IPS-11a (cell line): Measurements from ENCODE around the gene PDCD2L.
"Not testable (repeated sequence)": the region's sequence is repeated elsewhere in the genome, so short reads cannot be mapped to it uniquely, and the experiment has no call there.

Source experiments
- H3K4me3 ChIP-seq: one replicate; pipeline ENCODE4 v1.5.1; 2013; ENCODE audit warnings: low read depth, low read length, control low read depth

PDCD2L gene

DNA sequence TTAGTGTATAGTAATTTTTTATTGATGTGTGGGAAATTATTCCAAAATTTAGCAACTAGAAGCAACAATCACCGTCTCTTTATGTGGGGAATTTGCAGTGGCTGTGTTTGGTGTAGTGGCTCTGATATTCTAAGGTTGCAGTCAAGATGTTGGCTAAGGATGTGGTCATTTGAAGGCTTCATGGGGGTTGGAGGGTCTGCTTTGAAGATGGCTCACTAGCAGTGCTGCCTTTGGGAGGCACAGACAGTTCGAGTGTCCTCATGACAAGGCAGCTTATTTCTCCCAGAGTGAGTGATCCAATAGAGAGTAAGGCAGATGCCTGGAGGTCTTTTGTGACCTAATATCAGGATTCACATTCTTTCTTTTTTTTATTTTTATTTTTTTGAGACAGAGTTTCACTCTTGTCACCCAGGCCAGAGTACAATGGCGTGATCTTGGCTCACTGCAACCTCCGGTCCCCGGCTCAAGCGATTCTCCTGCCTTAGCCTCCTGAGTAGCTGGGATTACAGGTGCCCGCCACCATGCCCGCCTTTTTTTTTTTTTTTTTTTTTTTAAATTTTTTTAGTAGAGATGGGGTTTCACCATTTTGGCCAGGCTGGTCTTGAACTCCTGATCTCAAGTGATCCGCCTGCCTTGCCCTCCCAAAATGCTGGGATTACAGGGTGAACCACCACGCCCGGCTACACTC, 30.5 kb upstream of the PDCD2L start:
- H3K4me3 ChIP-seq: no peak overlapping the region

DNA sequence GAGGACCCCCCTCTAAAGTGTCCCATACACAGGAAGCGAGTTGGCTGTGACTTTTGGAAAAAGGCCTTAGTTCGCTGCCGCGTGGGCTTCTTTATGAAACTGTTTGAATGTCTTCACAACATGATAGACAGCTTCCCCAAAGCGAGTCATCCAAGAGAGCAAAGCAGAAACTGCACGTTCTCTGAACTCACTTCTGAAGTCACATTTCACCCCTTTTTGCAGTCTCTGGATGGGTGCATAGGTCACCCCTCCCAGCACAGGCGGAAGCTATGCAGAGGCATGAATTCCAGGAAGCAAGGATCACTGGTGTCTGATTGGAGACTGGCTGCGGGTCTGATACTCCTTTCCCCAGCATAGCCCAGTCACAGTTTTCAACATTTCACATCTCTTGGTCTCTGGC, 28.6 kb upstream of the PDCD2L start:
- no peak overlapping the region for H3K4me3 ChIP-seq

DNA sequence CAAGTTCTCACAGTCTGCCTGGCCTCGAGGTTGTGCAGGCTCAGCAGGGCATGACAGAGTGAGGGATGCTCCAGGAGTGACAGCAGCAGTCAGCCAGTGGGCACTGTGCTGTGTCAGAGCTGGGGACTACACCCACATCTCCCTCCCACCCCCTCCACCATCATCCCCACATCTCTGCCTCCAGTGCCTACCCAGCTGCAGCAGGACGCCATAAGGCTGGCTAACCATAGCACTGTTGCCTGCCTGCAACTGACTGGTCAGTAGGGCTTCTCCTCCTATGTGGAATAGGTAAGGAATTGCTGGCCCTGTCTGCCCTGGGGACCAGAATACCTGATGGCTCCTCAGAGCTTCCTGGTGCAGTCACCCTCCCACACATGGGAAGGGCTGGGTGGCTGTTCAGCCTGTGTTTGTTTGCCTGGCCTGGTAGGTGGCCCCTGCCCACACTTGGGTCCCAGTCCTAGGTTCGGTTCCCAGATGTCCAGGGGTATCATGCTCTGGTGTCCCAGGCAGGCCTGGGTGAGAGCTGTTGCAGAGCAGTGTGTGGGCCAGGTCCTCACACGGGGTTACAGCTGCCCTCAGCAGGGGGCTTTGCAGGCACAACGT, 23.5 kb upstream of the PDCD2L start:
- H3K4me3 ChIP-seq: no peak overlapping the region

DNA sequence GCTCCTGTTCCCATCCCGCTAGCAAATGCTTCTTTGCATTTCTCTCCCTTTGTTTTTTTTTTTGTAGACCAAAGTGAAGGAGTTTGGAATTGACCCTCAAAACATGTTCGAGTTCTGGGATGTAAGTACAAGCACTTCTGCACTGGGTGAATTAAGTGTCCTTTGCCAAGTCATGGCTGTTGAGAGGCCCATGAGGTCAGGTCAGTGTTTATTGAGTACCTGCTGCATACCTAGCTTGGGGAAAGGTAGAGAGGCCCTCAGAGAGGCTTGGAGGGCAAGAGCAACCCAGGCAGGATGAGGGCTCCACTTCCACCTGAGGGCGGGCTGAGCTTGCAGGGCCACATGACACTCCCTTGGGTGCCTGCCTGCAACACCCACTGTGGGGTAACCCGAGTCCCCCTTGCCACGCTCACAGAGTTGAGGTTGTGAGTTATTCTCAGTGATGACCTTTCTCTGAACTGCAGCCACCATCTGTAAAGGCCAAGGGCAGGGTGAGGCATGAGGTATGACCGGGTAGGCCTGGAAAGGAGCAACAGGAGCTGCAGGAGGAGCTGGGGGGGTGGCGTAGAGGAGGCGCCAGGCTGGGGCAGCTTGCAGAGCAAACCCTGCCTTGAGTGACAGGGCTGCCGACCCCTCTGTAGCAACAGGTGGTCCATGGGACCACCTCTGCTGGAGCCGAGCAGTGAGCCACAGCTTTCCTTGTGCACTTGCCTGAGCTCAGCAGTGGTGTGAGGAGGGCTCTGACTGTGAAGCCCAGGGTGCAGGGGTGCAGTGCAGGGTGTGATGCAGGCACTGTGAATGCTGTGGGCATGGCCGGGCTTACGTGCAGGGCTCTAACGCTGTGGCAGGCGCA, 22.6 kb upstream of the PDCD2L start:
- H3K4me3 ChIP-seq: no peak overlapping the region

DNA sequence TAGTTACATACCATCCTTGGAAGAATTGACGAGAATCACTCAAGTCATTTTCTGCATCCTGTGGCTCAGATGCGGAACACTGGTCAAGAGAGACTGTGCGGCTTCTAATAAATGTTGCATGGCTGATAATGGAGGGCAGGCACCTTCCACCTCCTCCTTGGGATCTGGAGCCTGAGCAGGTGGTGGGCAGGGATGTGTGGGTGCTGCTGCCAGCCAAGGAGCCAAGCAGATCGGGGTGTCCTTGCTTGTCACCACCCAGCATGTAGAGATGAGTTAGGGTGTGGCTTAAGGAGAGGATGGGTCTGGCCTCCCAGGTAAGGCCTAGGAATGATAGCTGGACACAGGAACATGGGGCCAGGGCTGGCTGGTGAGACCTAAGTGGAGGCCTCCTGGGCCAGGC, 21.7 kb upstream of the PDCD2L start:
- no peak overlapping the region for H3K4me3 ChIP-seq

DNA sequence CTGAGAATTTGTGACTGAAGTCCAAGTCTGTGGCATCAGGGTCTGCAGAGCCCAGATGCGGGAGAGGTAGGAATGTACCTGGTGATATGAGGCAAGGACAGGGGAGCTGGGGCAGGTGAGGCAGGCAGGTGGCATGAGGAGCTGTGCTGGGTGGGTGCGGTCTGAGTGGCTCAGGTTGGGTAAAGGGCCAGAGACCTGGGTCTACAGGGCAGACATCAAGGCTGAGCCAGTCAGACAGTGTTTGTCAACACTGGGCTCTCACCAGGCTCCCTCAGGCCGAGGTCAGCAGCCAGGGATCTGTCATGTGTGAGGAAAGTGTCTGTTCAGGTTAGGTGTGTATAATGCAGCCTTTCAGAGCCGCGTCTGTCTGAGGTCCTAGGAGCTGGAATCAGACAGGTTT, 20.6 kb upstream of the PDCD2L start:
- H3K4me3 ChIP-seq: no peak overlapping the region

DNA sequence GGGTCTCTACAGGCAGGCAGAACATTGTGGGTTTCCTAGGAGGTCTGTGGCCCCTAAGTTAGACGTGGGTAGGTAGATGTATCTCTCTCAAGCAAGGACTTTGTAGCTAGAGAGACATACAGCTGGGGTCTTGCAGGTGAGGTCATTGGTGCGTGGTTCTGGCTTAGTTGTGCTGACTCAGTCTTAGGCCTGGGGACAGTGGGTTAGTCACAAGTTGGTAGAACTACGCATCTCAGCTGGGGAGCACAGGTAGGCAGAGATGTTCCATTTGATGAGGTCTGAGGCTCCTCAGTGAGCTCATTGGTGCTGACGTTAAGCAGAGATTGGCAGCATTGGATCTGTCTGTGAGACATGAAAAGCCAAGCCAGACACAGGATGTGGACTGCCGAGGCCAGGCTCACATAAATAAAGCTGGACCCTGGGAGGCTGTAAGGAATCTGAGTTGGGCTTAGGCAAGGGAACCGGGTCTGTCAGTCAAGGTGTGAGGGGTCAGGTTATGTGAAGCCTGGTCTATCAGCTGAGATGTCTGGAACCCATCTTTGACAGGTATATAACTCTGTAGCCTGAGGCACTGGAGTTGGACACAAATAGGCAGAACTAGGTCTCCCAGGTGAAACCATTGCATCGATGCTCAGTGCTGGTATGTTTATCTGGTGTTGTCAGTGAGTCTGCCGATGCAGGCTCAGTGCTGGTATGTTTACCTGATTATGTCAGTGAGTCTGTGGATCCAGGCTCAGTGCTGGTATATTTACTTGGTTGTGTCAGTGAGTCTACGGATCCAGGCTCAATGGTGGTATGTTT, 17.4 kb upstream of the PDCD2L start:
- no peak overlapping the region for H3K4me3 ChIP-seq

DNA sequence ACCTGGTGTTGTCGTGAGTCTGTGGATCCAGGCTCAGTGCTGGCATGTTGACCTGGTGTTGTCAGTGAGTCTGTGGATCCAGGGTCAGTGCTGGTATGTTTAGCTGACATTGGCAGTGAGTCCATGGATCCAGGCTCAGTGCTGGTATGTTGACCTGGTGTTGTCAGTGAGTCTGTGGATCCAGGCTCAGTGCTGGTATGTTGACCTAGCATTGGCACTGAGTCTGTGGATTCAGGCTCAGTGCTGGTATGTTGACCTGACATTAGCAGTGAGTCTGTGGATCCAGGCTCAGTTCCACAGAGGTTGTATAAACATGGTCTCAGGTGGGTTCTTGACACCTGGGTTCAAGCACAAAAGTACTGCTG, 16.8 kb upstream of the PDCD2L start:
- H3K4me3 ChIP-seq: no peak overlapping the region

DNA sequence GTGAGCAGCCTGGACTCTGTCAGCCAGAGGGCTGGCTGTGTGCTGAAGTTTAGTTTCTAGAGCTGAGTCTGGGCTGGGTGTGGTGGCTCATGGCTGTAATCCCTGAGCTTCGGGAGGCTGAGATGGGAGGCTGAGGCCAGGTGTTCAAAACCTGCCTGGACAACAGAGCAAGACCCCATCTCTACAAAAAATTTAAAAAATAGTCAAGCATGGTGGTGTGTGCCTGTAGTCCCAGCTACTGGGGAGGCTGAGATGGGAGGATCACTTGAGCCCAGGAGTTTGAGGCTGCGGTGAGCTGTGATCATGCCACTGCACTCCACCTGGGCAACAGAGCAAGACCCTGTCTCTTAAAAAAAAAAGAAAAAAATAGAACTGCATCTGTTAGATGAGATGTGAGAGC, 15.5 kb upstream of the PDCD2L start:
- H3K4me3 ChIP-seq: not testable (repeated sequence)

DNA sequence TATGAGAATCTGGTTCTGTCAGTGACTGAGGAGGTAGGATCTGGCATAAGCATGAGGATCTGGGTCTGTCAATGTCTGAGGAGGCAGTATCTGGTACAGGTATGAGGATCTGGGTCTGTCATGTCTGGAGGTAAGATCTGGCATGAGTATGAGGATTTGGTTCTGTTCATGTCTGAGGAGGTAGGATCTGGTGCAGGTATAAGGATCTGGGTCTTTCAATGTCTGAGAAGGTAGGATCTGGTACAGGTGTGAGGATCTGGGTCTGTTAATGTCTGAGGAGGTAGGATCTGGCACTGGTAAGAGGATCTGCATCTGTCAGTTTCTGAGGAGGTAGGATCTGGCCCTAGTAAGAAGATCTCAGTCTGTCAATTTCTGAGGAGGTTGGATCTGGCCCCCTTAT, 12.4 kb upstream of the PDCD2L start:
- H3K4me3 ChIP-seq: no peak overlapping the region

DNA sequence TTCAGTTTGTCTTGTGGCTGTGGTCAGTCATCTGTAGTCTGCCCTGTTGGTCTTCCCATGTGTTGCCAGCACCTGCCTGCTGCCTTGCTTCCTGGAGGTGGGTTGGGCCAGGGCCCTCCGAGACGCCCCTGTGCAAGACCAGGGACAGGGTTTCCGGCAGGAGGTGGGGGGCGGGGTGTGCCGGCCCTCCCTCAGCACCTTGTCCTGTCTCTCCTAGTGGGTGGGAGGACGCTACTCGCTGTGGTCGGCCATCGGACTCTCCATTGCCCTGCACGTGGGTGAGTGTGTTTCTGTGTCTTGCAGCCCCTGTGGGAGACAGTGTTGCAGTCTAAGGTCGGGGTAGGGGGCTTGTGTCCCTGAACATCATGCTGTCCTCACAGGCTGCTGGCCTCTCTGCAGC, 11.2 kb upstream of the PDCD2L start:
- H3K4me3 ChIP-seq: no peak overlapping the region

DNA sequence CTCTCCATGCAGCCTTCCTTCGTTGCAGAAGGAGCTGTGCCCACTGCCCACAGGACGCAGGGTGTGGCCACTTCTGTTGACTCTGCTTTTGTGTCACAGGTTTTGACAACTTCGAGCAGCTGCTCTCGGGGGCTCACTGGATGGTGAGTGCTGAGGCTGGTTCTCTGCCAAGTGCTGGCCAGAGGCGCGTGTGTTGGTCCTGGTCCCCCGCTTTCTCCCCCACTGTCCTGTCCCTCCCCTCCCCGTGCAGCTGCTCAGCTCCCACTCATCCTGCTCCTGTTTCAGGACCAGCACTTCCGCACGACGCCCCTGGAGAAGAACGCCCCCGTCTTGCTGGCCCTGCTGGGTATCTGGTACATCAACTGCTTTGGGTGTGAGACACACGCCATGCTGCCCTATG, 10.6 kb upstream of the PDCD2L start:
- no peak overlapping the region for H3K4me3 ChIP-seq

DNA sequence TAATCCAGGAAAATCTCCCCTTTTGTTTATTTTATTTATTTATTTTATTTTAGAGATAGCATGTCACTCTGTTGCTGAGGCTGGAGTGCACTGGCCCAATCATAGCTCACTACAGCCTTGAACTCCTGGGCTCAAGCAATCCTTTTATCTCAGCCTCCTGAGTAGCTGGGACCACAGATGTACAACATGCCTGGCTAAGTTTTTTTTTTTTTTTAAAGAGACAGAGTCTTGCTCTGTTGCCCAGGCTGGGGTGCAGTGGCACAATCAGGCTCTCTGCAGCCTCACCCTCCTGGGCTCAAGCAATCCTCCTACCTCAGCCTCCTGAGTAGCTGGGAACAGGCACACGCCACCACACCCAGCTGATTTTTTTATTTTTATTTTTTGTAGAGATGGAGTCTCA, 6.3 kb upstream of the PDCD2L start:
- H3K4me3 ChIP-seq: no peak overlapping the region

DNA sequence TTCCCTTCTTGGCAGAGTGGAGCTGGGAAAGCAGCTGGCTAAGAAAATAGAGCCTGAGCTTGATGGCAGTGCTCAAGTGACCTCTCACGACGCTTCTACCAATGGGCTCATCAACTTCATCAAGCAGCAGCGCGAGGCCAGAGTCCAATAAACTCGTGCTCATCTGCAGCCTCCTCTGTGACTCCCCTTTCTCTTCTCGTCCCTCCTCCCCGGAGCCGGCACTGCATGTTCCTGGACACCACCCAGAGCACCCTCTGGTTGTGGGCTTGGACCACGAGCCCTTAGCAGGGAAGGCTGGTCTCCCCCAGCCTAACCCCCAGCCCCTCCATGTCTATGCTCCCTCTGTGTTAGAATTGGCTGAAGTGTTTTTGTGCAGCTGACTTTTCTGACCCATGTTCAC, 4.3 kb upstream of the PDCD2L start:
- H3K4me3 ChIP-seq: no peak overlapping the region

DNA sequence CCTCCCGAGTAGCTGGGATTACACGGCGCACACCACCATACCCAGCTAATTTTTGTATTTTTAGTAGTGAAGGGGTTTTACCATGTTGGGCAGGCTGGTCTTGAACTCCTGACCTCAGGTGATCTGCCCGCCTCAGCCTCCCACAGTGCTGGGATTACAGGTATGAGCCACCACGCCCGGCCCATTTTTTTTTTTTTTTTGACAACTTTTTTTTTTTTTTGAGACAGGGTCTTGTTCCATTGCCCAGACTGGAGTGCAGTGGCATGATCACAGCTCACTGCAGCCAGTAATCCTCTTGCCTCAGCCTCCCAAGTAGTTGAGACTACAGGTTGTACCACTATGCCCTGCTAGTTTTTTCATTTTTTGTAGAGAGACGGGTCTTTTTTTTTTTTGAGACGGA, 3.4 kb upstream of the PDCD2L start:
- H3K4me3 ChIP-seq: not testable (repeated sequence)

DNA sequence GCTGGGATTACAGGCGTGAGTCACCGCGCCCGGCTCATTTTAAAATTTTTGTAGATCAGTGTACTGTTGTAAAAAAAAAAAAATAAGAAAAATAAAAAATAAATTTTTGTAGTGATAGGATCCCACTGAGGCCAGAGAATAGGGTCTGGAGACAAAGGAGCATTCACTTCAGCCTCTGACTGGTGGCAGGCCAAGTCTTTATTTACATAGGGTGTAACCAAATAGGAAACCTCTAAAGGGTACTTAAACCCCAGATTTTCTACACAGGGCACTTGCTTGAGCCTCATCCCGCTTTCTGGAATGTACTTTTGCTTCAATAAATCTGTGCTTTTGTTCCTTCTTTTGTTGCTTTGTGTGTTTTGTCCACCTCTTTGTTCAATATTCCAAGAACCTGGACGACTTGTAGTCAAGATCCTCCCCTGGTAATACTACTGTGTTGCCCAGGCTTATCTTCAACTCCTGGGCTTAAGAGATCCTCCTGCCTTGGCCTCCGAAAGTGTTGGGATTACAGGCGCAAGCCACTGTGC, 2.1 kb upstream of the PDCD2L start:
- no peak overlapping the region for H3K4me3 ChIP-seq

DNA sequence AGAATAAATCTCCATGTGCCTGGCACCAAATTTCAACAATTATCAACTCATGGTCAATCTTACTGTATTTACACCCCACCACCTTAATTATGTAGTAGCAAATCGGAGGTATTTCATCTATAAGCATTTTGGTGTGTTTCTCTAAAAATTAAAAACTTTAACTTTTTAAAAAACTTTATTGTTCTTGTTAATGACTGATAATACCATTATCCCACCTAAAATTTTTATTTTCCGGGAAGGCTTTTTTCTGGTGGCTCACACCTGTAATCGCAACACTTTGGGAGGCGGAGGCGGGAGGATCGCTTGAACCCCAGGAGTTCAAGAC, 453 bp upstream of the PDCD2L start:
- peak overlapping the region; percentile 96 for H3K4me3 ChIP-seq

DNA sequence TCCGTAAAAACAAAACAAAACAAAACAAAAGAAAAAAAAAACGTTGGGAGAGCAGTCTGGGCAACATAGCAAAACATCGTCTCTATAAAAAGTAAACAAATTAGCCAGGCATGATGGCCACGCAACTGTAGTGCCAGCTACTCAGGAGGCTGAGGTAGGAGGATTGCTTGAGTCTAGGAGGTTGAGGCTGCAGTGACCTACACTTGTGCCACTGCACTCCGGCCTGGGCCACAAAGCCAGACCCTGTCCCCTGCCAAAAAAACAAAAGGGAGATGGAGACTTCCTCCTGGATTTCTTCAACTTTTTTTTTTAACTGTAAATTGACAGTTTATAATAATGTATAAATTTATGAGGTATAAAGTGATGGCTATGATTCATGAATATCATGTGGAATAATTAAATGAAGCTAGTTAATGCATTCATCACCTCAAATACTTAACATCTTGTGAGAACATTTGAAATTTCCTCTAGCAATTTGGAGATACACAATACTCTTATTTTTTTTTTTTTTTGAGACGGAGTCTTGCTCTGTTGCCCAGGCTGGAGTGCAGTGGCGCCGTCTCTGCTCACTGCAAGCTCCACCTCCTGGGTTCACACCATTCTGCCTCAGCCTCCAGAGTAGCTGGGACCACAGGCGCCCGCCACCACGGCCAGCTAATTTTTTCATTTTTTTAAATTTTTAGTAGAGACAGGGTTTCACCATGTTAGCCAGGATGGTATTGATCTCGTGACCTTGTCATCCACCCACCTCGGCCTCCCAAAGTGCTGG, 1.9 kb downstream of the PDCD2L start:
- H3K4me3 ChIP-seq: no peak overlapping the region

DNA sequence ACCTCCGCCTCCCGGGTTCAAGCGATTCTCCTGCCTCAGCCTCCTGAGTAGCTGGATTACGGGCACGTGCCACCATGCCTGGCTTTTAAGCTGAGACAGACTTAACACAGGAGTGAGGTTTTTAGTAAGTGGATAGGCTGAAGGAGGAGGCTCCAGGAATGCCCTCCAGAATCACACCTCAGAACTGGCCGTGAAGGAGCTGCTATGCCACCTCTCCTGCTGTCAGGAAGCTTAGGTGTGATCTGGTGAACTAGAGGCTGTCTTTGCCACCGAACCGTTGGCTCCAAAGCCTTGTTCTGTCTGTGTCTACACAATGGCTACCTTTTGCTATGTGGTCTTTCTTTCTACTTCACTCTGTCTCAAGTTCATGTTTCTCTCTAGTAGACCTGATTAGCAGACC, 4.2 kb downstream of the PDCD2L start:
- no peak overlapping the region for H3K4me3 ChIP-seq
